DOHH2 (cell line): Measurements from ENCODE around the gene ABI3.

Source experiments
- CTCF ChIP-seq: fragments of 200-600 bp; sonication (generic); IDR thresholded peaks from one replicate; pipeline ENCODE4 v1.5.1; 2014; ENCODE audit warnings: antibody characterized with exemption, mild to moderate bottlenecking, low read depth, low read length; ENCODE audit not compliant: poor library complexity, severe bottlenecking
- EZH2phosphoT487 ChIP-seq: fragments of 200-600 bp; sonication (generic); IDR thresholded peaks from 2 replicates; pipeline ENCODE4 v1.6.1; 2017; ENCODE audit warnings: borderline replicate concordance, mild to moderate bottlenecking, antibody characterized with exemption, low read length, moderate library complexity, mixed read lengths

- TF ChIP-seq CTCF = no peak
- TF ChIP-seq EZH2phosphoT487 = no peak
These were observed 29.5 kb downstream of the ABI3 start for GRCh38 chr17:49239963-49240362.
